Astrocyte (in vitro differentiated cells and primary cell): ENCODE measurements around the gene CLEC4E. TPM values are rescaled to one million over a fixed set of nuclear protein-coding genes. Genes with fewer than 3 reads are reported as not detected.
"Not testable (repeated sequence)": the region's sequence is repeated elsewhere in the genome, so short reads cannot be mapped to it uniquely, and the experiment has no call there.

Experiments used
- DNase-seq: peaks from one replicate; pipeline ENCODE4 v3.0.0-alpha.2; 2010; ENCODE audit warnings: low read depth
- FAIRE-seq: peaks from 2 replicates; lab custom pipeline; 2011; peaks lifted over from hg19 to GRCh38; lab: Jason Lieb, UNC
- H2AFZ ChIP-seq: 2 replicates; pipeline ENCODE4 v1.6.0; 2012; ENCODE audit warnings: low read depth, low read length, inconsistent platforms
- H3K27ac ChIP-seq: 2 replicates; pipeline ENCODE4 v1.5.1; 2011; ENCODE audit warnings: low read depth, low read length, inconsistent platforms
- H3K27me3 ChIP-seq: 2 replicates; pipeline ENCODE4 v1.6.0; 2011; ENCODE audit warnings: low read length, inconsistent platforms; ENCODE audit not compliant: insufficient read depth
- H3K36me3 ChIP-seq: 2 replicates; pipeline ENCODE4 v1.5.1; 2011; ENCODE audit warnings: low read length, inconsistent platforms; ENCODE audit not compliant: insufficient read depth
- H3K4me1 ChIP-seq: 2 replicates; pipeline ENCODE4 v1.5.1; 2011; ENCODE audit warnings: low read length, inconsistent platforms; ENCODE audit not compliant: insufficient read depth
- H3K4me2 ChIP-seq: 2 replicates; pipeline ENCODE4 v1.6.0; 2012; ENCODE audit warnings: low read length, inconsistent platforms
- H3K4me3 ChIP-seq: 2 replicates; pipeline ENCODE4 v1.5.1; 2011; ENCODE audit warnings: low read depth, mild to moderate bottlenecking, low read length, inconsistent platforms; ENCODE audit not compliant: insufficient read depth
- H3K79me2 ChIP-seq: 2 replicates; pipeline ENCODE4 v1.6.0; 2012; ENCODE audit warnings: mild to moderate bottlenecking, low read length, inconsistent platforms; ENCODE audit not compliant: insufficient read depth
- H3K9ac ChIP-seq: 2 replicates; pipeline ENCODE4 v1.6.0; 2012; ENCODE audit warnings: mild to moderate bottlenecking, low read length, inconsistent platforms
- H3K9me3 ChIP-seq: 2 replicates; pipeline ENCODE4 v1.5.1; 2012; ENCODE audit warnings: low read depth, mild to moderate bottlenecking, low read length, inconsistent platforms; ENCODE audit not compliant: insufficient read depth
- H4K20me1 ChIP-seq: 2 replicates; pipeline ENCODE4 v1.6.0; 2012; ENCODE audit warnings: low read length, inconsistent platforms; ENCODE audit not compliant: insufficient read depth
- H3K27ac Mint-ChIP-seq: one replicate; pipeline ENCODE4 v1.8.0; 2021; ENCODE audit warnings: mild to moderate bottlenecking, mixed read lengths; ENCODE audit not compliant: unreplicated experiment
- H3K27me3 Mint-ChIP-seq: one replicate; pipeline ENCODE4 v1.8.0; 2021; ENCODE audit warnings: low read depth, mixed read lengths; ENCODE audit not compliant: unreplicated experiment
- H3K36me3 Mint-ChIP-seq: one replicate; pipeline ENCODE4 v1.8.0; 2021; ENCODE audit warnings: low read depth, mixed read lengths; ENCODE audit not compliant: unreplicated experiment
- H3K4me1 Mint-ChIP-seq: one replicate; pipeline ENCODE4 v1.8.0; 2021; ENCODE audit warnings: low read depth, mixed read lengths; ENCODE audit not compliant: unreplicated experiment
- H3K4me3 Mint-ChIP-seq: one replicate; pipeline ENCODE4 v1.8.0; 2021; ENCODE audit warnings: mild to moderate bottlenecking, moderate library complexity, mixed read lengths; ENCODE audit not compliant: unreplicated experiment
- H3K9me3 Mint-ChIP-seq: one replicate; pipeline ENCODE4 v1.8.0; 2021; ENCODE audit warnings: mild to moderate bottlenecking, mixed read lengths; ENCODE audit not compliant: unreplicated experiment
- CTCF ChIP-seq: IDR thresholded peaks from 2 replicates; pipeline ENCODE4 v1.5.1; 2011; ENCODE audit warnings: low read depth, mild to moderate bottlenecking, inconsistent platforms, low read length, moderate library complexity; ENCODE audit not compliant: insufficient read depth
- EZH2 ChIP-seq: IDR thresholded peaks from 2 replicates; pipeline ENCODE4 v1.6.1; 2012; ENCODE audit warnings: mild to moderate bottlenecking, low read length, inconsistent platforms; ENCODE audit not compliant: insufficient read depth
- total RNA-seq: library from RNA; stranded (reverse); gene quantifications from 2 replicates; pipeline ENCODE4 v1.2.1, GENCODE V29; 2021

Gene CLEC4E
- total RNA-seq, 1 donor from 2014 or later, result not detected

GRCh38 chr12:8572507-8572906 lies 31.8 kb upstream of the CLEC4E start:
- Histone ChIP-seq H3K4me3 (no peak overlapping the region), H3K79me2 (no peaks in the 10 kb centered on the region), H3K27me3 (no peaks in the 10 kb centered on the region), H3K36me3 (no peaks in the 10 kb centered on the region), H4K20me1 (no peaks in the 10 kb centered on the region), H3K4me2 (no peak overlapping the region), H3K27ac (no peak overlapping the region), H2AFZ (no peak overlapping the region), H3K9me3 (no peaks in the 10 kb centered on the region), H3K9ac (no peak overlapping the region), H3K4me1 (no peaks in the 10 kb centered on the region)
- TF ChIP-seq CTCF (no peak), EZH2 (no peak)
- peak overlapping the region; percentile 23 for H3K27ac Mint-ChIP-seq
- FAIRE-seq (no peak), DNase-seq (no peak)
- H3K4me3 Mint-ChIP-seq, result no peak overlapping the region
- H3K36me3 Mint-ChIP-seq, result no peaks in the 10 kb centered on the region
- peaks cover 2% of the 10 kb centered on the region for H3K9me3 Mint-ChIP-seq
- peaks cover 3% of the 10 kb centered on the region for H3K27me3 Mint-ChIP-seq
- no peaks in the 10 kb centered on the region for H3K4me1 Mint-ChIP-seq

DNA sequence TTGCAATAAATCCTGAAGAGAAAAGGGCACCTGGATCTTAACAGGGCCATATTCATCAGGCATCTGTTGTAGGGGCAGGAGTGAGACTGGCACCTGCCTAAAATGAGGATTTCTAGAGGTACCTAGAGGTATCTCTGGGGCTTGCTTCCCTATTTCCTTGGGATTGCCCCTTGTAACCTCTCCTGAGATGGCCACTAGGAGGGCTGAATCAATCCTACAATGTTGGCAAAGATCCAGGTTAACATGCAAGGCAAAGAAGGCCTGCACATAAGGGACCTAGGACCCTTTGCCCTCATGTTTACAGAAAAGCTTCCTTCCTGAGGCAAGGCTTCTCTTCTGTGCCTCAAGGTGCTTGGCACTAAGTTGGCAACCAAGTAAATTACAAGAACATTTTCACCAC lies 25.8 kb upstream of the CLEC4E start:
- Histone ChIP-seq H3K36me3 (no peaks in the 10 kb centered on the region), H3K4me3 (no peak overlapping the region), H3K27me3 (no peaks in the 10 kb centered on the region), H3K27ac (no peak overlapping the region), H4K20me1 (no peaks in the 10 kb centered on the region), H3K9ac (no peak overlapping the region), H3K4me1 (no peaks in the 10 kb centered on the region), H3K4me2 (no peak overlapping the region), H3K79me2 (no peaks in the 10 kb centered on the region), H3K9me3 (no peaks in the 10 kb centered on the region), H2AFZ (no peak overlapping the region)
- Mint-ChIP-seq H3K9me3 (peaks cover 10% of the 10 kb centered on the region), H3K4me1 (no peaks in the 10 kb centered on the region), H3K27me3 (no peaks in the 10 kb centered on the region), H3K27ac (no peak overlapping the region), H3K36me3 (no peaks in the 10 kb centered on the region), H3K4me3 (no peak overlapping the region)
- TF ChIP-seq EZH2 (no peak), CTCF (no peak)
- FAIRE-seq (no peak), DNase-seq (no peak)

- H3K36me3 ChIP-seq, H3K36me3 Mint-ChIP-seq, DNase-seq, H3K9me3 ChIP-seq, H3K4me3 Mint-ChIP-seq, H3K4me3 ChIP-seq, H3K27me3 ChIP-seq, H3K79me2 ChIP-seq, H2AFZ ChIP-seq, H3K4me1 ChIP-seq, H3K27me3 Mint-ChIP-seq, H3K27ac Mint-ChIP-seq, H3K9ac ChIP-seq, FAIRE-seq, H4K20me1 ChIP-seq, H3K27ac ChIP-seq, H3K4me2 ChIP-seq, H3K4me1 Mint-ChIP-seq: not testable (repeated sequence)
- peaks cover 10% of the 10 kb centered on the region for H3K9me3 Mint-ChIP-seq
Observed at GRCh38 chr12:8566052-8566451, 25.3 kb upstream of the CLEC4E start.
